GM12892 (cell line): Measurements from ENCODE around the gene CFAP157.
"Not testable (repeated sequence)": the region's sequence is repeated elsewhere in the genome, so short reads cannot be mapped to it uniquely, and the experiment has no call there.

Experiments
- DNase-seq: peaks from one replicate; pipeline ENCODE4 v3.0.0; 2011; ENCODE audit not compliant: insufficient read length
- FAIRE-seq: peaks from 2 replicates; lab custom pipeline; 2011; peaks lifted over from hg19 to GRCh38; lab: Jason Lieb, UNC
- POLR2A ChIP-seq: IDR thresholded peaks from 2 replicates; pipeline ENCODE4 v1.6.1; 2011; ENCODE audit warnings: low read depth, low read length, control low read depth
- POLR2AphosphoS5 ChIP-seq: IDR thresholded peaks from 2 replicates; pipeline ENCODE4 v1.6.1; 2011; ENCODE audit warnings: low read depth, low read length, control low read depth
- TAF1 ChIP-seq: IDR thresholded peaks from 2 replicates; pipeline ENCODE4 v1.6.1; 2011; ENCODE audit warnings: low read depth, mild to moderate bottlenecking, control low read depth, low read length, borderline replicate concordance

Gene CFAP157

DNA sequence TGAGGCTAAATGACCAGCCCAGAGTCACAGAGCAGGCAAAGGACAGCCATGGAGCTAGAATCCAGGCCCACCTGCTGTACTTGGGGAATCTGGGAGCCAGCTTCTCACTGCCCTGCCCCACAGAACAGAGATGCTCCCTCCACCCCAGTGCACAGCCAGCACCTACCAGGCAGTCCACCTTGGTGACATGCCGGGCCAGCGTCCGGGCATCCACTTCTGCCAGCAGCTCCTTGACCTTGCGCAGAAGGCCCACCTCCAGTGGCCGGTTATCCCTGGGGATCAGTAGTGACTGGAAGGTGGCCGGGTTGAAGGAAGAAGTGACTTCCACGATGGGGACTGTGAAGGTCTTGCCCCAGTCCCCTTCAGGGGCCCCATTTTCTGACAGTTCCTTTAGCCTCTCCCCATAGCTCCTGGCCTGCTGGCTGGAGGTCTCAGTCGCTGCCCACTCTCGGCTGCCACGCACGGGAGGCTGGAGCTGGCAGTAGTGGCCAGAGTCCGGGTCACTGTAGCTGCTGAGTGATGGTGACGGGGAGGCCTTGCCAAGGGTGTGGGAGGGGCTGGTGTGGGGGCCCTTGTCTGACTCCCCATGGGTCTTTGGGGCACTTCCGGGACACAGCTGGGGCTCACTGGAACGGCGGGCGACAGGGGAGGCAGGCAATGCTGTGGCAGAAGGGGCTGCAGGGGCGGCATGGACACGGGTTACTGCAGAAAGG is 37.8 kb downstream of the CFAP157 start:
- no peak for DNase-seq
- no peak for TF ChIP-seq POLR2AphosphoS5
- no peak for TF ChIP-seq TAF1
- TF ChIP-seq POLR2A: no peak
- no peak for FAIRE-seq

DNA sequence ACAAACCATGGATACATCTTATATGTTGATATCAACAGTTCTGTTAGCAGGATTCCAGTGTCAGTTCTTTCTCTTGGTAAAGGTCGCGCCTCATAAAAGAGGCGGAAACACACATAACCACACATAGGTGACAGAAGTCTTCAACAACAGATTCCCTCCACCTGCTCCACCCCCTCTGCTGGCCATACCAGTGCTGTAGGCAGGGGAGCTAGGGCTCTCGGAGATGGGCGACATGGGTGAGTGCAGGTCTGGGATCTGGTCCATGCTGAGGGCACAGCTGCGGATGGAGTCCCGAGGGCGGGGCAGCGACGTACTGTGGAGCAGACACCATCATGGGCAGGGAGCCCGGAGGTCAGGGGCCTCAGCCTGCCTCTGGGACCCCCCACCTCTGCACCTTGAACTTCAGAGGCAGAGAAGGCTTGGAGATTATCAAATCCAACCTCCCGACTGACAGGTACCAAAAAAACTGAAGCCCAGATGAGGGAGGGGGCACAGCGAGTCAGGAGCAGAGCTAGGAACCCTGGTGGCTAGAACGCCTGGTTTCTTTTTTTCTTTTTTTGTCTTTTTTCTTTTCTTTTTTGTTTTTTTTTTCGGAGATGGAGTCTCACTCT is 40.3 kb downstream of the CFAP157 start:
- TF ChIP-seq POLR2A: no peak
- no peak for TF ChIP-seq POLR2AphosphoS5
- no peak for TF ChIP-seq TAF1
- no peak for DNase-seq
- FAIRE-seq: no peak

DNA sequence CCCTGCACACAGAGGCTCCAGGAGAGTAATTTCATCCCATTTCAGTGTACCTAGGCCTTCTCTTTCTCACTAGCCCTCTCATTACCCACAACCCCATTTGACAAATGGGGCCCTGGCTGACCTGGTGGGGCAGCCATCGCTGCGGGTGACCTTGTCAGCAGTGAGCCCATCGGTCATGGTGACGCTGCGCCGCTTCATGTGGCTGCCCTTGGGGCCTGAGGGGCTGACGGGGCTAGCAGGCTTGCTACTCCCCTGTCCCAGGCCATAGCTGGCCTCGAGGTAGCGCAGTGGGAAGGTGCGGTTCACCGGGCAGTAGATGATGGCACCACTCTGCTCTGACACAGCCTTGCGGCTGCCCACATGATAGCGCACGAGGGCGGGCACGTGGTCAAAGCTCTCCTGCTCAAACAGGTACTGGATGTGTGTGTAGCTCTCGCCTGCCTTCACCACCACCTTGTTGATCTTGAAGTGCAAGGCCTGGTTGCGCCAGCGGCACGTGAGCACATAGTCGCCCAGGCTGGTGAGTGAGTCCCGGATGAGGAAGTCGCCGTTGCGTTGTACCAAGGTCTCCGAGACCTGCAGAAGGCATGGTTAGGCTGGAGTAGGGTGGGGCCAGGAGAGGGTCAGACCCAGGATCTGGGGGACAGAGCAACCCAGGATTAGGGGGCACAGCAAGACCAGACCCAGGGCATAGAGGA is 42.5 kb downstream of the CFAP157 start:
- FAIRE-seq: no peak
- TF ChIP-seq POLR2A (no peak), POLR2AphosphoS5 (no peak), TAF1 (no peak)
- no peak for DNase-seq

DNA sequence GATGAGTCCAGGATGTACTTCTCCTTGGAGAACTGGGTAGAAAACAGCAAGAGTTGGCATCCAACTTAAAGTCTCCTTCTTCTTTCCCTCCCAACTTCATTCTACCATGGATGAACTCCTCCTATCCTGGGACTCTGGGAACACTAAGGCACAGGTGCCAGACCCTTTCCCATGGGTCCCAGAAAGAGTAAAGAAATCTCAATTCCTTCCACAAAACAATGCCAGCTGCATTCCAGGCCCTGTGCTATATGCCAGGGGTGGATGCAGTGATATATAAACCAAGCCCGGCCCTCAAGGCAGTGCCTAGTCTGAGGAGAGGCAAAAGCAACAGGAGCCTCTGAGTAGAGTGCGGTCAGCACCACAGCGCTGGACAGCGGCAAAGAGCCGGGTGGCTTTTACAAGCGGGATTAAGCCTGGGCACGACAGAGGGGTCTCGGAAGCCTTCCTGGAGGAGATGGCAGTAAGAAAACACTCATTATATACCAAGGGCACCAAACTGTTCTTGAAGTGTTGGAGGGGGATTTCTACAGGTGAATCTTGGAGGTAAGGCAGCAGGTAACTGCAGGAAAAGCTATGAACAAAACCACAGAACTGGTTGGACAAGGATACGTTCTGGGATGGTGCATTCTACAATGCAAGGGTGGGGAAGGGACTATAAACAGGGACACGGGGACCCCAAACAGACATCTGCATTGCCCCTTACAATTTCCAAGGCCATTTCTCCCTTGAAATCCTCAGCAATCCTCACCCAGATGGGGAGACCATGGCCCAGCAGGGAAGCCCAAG is 44.7 kb downstream of the CFAP157 start:
- no peak for TF ChIP-seq POLR2A
- FAIRE-seq (no peak), DNase-seq (no peak)

DNA sequence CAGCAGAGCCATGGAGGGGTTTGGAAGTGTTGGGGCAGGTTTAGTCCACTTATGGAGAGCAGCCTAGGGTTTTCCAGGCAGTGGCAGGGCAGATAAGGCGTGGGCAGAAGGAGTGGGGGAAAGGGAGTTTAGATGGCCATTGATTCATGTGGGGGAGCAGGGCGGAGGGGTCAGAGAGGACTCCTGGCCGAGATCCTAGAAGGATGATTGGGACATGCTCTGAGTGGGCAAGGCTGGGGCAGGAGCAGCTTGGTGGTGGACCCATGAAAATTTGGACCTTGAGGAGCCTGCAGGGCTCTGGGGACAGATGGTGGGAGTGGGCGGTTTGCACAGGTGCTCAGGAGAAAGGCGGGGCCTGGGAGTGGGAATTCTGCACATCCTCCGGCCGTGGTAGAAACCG is 46.4 kb downstream of the CFAP157 start:
- DNase-seq (no peak), FAIRE-seq (no peak)
- no peak for TF ChIP-seq TAF1
- no peak for TF ChIP-seq POLR2AphosphoS5
- no peak for TF ChIP-seq POLR2A

DNA sequence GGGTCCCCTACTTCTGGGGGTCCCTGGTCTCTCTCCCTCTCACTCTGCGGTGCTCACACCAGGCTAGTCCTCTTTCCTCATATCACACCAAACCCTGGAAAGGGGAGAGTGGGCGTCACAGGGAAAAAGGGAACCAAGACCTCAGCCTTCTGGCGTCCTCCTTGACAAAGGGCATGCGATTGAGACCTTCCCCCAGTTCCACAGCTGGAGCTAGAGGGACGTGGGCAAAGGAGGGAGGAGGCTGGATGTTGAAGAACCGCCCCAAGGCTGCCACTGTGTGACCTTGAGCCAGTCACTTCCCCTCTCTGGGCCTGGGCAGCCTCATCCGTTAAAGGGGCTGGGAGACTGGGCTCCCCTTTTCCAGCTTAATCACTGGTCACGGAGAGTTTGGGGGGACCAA is 46.8 kb downstream of the CFAP157 start:
- TF ChIP-seq TAF1: no peak
- DNase-seq (no peak), FAIRE-seq (no peak)

DNA sequence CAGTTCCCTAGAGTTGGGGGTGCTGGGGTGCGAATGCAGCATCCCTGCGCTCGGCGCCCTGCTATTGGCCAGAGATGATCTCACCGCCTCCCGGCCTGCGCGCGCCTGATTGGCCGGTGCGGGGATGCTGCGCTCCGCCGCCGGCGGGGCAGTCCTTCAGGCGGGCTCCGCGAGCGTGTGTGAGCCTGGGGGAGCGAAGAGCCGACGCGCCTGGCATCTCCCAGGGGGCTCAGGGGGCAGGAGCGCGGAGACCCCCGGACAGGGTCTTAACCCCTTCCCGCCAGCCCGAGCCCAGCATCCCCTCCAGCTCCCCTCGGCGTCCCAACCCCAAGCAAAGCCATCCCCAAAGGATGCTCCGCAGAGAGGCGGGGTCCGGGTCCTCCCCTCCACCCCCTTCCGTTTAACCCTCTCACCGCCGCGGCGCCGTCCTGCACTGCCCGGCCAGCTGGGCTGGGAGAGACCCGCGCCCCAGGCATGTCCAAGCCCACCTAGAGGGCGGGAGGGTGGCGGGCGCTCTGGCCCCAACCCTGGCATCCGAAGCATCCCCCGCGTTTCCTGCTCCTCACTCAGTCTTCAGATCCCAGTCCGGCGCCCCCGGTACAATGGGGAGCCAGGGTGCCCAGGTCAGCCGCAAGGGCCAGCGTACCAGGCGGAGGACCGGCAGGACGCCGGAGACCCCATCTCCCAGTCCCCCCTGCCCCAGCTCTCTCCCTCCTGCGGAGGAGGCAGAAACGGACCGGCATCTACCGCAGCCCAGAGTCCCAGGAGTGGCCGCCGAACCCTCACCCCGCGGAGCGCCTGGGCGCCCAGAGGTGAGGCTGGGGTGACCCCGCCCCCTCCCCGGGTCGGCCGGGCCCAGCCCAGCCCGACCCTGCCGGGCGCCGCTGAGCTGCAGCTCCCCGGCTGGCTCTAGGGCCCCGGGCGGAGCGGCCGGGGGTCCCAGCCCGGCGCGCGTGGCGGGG is 47.6 kb downstream of the CFAP157 start:
- FAIRE-seq: no peak
- no peak for TF ChIP-seq POLR2AphosphoS5
- TF ChIP-seq POLR2A: no peak
- no peak for TF ChIP-seq TAF1
- DNase-seq: no peak

DNA sequence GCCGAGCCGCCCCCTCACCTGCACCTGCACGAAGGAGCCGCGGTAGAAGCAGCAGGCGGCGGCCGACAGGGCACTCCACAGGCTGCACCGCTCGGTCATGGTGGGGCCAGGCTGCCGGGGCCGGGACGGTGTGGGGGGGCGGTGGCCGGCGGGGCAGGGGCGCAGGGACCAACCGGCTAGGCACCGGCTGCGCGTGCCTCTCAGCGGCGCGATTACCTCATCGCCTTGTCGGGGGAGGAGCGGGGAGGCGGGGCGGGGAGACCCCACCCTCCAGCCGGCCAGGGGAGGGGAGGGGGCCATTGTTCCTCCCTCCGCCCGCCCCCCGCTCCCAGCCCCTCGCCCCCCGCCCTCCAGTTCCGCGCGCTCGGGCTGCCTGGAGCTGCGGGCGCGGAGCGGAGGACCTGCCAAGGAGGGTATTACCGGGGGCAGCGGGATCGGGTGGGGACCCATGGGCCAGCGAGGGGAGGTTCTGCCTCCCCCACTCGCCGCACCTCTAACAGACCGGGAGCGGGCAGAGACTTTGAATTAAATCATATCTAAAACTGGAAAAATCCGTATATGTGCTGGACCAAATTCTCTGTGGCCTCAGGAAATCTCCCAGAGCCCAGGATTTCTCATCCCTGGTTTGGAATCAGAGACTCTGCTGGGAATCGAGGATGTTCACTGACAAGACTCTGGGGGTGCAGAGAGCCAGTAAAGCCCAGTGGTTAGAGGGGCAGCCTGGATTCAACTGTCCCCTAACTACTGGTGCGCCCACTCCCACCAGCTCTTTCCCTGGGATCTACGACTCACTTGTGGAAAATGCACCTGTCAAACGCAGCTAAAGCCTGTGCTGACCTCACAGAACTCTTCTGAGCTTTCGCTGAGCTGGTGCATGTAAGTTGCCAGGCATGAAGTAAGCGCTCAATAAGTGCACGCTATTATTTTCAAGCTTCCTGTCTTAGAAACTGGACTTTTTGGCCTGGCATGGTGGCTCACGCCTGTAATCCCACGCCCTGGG is 48.6 kb downstream of the CFAP157 start:
- no peak for FAIRE-seq
- no peak for DNase-seq
- TF ChIP-seq POLR2AphosphoS5: no peak
- no peak for TF ChIP-seq TAF1
- no peak for TF ChIP-seq POLR2A

DNA sequence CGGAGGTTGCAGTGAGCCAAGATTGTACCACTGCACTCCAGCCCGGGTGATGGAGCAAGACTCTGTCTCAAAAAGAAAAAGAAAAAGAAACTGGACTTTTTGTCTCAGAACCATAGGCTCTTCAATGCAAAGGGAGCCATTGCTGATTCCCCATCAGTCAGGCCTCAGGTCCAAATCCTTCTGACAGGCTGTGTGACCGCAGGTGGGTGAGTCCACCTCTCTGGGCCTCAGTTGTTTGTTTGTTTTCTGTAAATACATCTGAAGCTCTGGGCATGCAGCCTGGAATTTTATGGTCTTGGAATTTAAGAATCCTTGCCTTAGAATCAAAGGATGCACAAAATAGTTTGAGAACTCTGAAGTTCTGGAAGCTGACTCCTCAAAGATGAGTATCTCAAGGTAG is 49.4 kb downstream of the CFAP157 start:
- DNase-seq (no peak), FAIRE-seq (no peak)
- TF ChIP-seq TAF1: no peak
- TF ChIP-seq POLR2AphosphoS5: no peak
- TF ChIP-seq POLR2A: no peak

DNA sequence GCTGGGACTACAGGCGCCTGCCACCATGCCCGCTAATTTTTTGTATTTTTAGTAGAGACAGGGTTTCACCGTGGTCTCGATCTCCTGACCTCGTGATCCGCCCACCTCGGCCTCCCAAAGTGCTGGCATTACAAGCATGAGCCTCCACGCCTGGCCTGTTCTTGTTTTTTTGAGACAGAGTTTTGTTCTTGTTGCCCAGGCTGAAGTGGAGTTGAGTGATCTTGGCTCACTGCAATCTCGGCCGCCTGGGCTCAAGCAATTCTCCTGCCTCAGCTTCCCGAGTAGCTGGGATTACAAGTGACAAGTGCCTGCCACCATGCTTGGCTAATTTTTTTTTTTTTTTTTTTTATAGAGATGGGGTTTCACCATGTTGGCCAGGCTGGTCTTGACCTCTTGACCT is 50.0 kb downstream of the CFAP157 start:
- FAIRE-seq: not testable (repeated sequence)

More for the DNA sequence above, 50.0 kb downstream of the CFAP157 start:
- DNase-seq: not testable (repeated sequence)
